Measurements from ENCODE around the gene AUTS2.

Gene AUTS2

DNA sequence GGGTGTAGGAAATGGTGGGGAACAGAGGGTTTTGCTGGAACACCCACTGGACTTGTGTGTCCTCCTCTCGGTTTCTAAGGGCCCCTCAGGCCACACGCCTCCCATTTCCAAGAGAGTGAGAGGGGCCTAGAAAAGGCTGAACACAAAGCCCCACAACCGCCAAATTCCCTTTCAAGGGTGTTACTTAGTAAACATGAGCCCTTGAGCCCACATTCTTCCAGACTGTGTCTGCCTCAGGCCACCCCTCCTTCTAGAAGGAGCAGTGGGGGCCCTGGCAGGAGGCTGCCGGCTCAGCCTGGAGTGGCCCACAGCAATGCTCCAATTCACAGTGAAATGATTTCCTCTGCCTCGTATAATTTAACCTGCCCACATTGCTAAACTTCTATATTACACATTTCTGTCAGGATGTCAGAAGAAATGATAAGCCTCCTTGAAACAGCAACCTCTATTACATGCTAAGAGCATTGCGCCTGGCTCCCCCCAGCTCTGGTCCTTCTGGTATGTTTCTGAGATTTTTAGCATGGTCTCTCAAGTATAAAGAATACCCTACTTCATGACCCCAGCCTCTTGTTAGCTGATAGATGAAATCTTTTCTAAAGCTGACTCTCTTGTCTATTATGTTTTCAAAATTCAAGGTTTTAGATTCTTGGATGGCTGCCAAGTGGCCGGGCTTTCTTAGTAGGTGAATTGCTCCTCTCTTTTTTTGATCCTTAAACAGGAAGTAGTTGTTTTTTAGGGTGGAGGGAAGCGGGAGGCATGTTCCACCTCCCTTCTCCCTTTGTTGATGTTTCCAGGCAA, 859.8 kb downstream of the AUTS2 start:
- H3K27me3 ChIP-seq (ENCODE audit: insufficient read depth, insufficient read length), result no peaks in the 10 kb centered on the region
- H3K9me3 ChIP-seq (ENCODE audit: insufficient read depth, low read length), result no peaks in the 10 kb centered on the region
- no peak for TF ChIP-seq SUZ12 (IDR thresholded peaks at IDR 0.05; ENCODE audit: extremely low read depth, insufficient read depth, insufficient read length)
- TF ChIP-seq YY1 (IDR thresholded peaks at IDR 0.05; ENCODE audit: insufficient read depth, insufficient read length), result no peak
- TF ChIP-seq ZNF274 (IDR thresholded peaks at IDR 0.05; ENCODE audit: low read depth, low read length), result no peak
- no peak for DNase-seq (ENCODE audit: low read depth, low spot score)
- peaks cover 14% of the 10 kb centered on the region for H3K4me1 ChIP-seq (ENCODE audit: insufficient read depth, insufficient read length)
- H3K36me3 ChIP-seq (ENCODE audit: insufficient read depth, insufficient read length, low read length), result no peaks in the 10 kb centered on the region
- H3K4me3 ChIP-seq (ENCODE audit: insufficient read length, low read depth), result no peak overlapping the region
- no peak overlapping the region for H3K9ac ChIP-seq (ENCODE audit: insufficient read length, low read depth)

DNA sequence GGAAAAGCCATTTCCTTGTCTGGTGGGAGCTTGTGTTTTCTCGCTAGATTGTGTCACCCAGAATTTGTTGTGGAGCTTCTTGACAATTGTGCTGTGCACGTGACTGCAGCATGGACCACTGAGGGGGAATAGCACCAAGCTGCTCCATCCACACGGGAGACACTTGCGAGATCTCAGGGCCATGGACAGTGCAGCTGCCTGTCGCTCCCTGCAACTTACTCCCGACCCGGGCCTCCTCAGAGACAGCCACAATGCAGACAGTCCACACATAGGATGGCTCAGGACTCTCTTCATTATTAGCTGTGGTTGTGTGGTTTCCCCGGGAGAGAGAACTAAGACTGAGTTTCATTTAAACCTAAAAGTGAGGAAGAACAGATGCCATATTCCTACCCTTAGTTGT, 860.5 kb downstream of the AUTS2 start:
- TF ChIP-seq YY1 (IDR thresholded peaks at IDR 0.05; ENCODE audit: insufficient read depth, insufficient read length), result no peak
- no peak for TF ChIP-seq ZNF274 (IDR thresholded peaks at IDR 0.05; ENCODE audit: low read depth, low read length)
- no peak for TF ChIP-seq SUZ12 (IDR thresholded peaks at IDR 0.05; ENCODE audit: extremely low read depth, insufficient read depth, insufficient read length)
- Histone ChIP-seq H3K4me3 (ENCODE audit: insufficient read length, low read depth) (no peak overlapping the region), H3K4me1 (ENCODE audit: insufficient read depth, insufficient read length) (peaks cover 14% of the 10 kb centered on the region), H3K27me3 (ENCODE audit: insufficient read depth, insufficient read length) (no peaks in the 10 kb centered on the region), H3K9ac (ENCODE audit: insufficient read length, low read depth) (no peak overlapping the region), H3K36me3 (ENCODE audit: insufficient read depth, insufficient read length, low read length) (no peaks in the 10 kb centered on the region), H3K9me3 (ENCODE audit: insufficient read depth, low read length) (no peaks in the 10 kb centered on the region)
- no peak for DNase-seq (ENCODE audit: low read depth, low spot score)

GRCh38 chr7:70459546-70459945, 861.3 kb downstream of the AUTS2 start:
- Histone ChIP-seq H3K4me3 (ENCODE audit: insufficient read length, low read depth) (no peak overlapping the region), H3K9ac (ENCODE audit: insufficient read length, low read depth) (no peak overlapping the region)
- TF ChIP-seq YY1 (IDR thresholded peaks at IDR 0.05; ENCODE audit: insufficient read depth, insufficient read length), result no peak

GRCh38 chr7:70460071-70460470, 861.8 kb downstream of the AUTS2 start:
- Histone ChIP-seq H3K36me3 (ENCODE audit: insufficient read depth, insufficient read length, low read length) (no peaks in the 10 kb centered on the region), H3K9ac (ENCODE audit: insufficient read length, low read depth) (no peak overlapping the region), H3K9me3 (ENCODE audit: insufficient read depth, low read length) (no peaks in the 10 kb centered on the region), H3K4me3 (ENCODE audit: insufficient read length, low read depth) (no peak overlapping the region), H3K4me1 (ENCODE audit: insufficient read depth, insufficient read length) (peaks cover 14% of the 10 kb centered on the region), H3K27me3 (ENCODE audit: insufficient read depth, insufficient read length) (no peaks in the 10 kb centered on the region)
- TF ChIP-seq YY1 (IDR thresholded peaks at IDR 0.05; ENCODE audit: insufficient read depth, insufficient read length), result no peak
- no peak for TF ChIP-seq SUZ12 (IDR thresholded peaks at IDR 0.05; ENCODE audit: extremely low read depth, insufficient read depth, insufficient read length)
- no peak for TF ChIP-seq ZNF274 (IDR thresholded peaks at IDR 0.05; ENCODE audit: low read depth, low read length)
- DNase-seq (ENCODE audit: low read depth, low spot score), result no peak

More at GRCh38 chr7:70459546-70459945, 861.3 kb downstream of the AUTS2 start:
- Histone ChIP-seq H3K36me3 (ENCODE audit: insufficient read depth, insufficient read length, low read length) (no peaks in the 10 kb centered on the region), H3K9me3 (ENCODE audit: insufficient read depth, low read length) (no peaks in the 10 kb centered on the region), H3K27me3 (ENCODE audit: insufficient read depth, insufficient read length) (no peaks in the 10 kb centered on the region), H3K4me1 (ENCODE audit: insufficient read depth, insufficient read length) (peaks cover 14% of the 10 kb centered on the region)
- DNase-seq (ENCODE audit: low read depth, low spot score), result no peak

GRCh38 chr7:70460562-70460961, 862.3 kb downstream of the AUTS2 start:
- Histone ChIP-seq H3K9me3 (ENCODE audit: insufficient read depth, low read length) (no peaks in the 10 kb centered on the region), H3K27me3 (ENCODE audit: insufficient read depth, insufficient read length) (no peaks in the 10 kb centered on the region), H3K9ac (ENCODE audit: insufficient read length, low read depth) (no peak overlapping the region), H3K4me1 (ENCODE audit: insufficient read depth, insufficient read length) (peaks cover 14% of the 10 kb centered on the region), H3K36me3 (ENCODE audit: insufficient read depth, insufficient read length, low read length) (no peaks in the 10 kb centered on the region), H3K4me3 (ENCODE audit: insufficient read length, low read depth) (no peak overlapping the region)
- TF ChIP-seq SUZ12 (IDR thresholded peaks at IDR 0.05; ENCODE audit: extremely low read depth, insufficient read depth, insufficient read length) (no peak), YY1 (IDR thresholded peaks at IDR 0.05; ENCODE audit: insufficient read depth, insufficient read length) (no peak), ZNF274 (IDR thresholded peaks at IDR 0.05; ENCODE audit: low read depth, low read length) (no peak)
- DNase-seq (ENCODE audit: low read depth, low spot score), result no peak

GRCh38 chr7:70463352-70463938, 865.2 kb downstream of the AUTS2 start:
- Histone ChIP-seq H3K4me1 (ENCODE audit: insufficient read depth, insufficient read length) (peaks cover 12% of the 10 kb centered on the region), H3K9me3 (ENCODE audit: insufficient read depth, low read length) (no peaks in the 10 kb centered on the region), H3K36me3 (ENCODE audit: insufficient read depth, insufficient read length, low read length) (no peaks in the 10 kb centered on the region), H3K9ac (ENCODE audit: insufficient read length, low read depth) (no peak overlapping the region), H3K27me3 (ENCODE audit: insufficient read depth, insufficient read length) (no peaks in the 10 kb centered on the region), H3K4me3 (ENCODE audit: insufficient read length, low read depth) (no peak overlapping the region)
- TF ChIP-seq SUZ12 (IDR thresholded peaks at IDR 0.05; ENCODE audit: extremely low read depth, insufficient read depth, insufficient read length) (no peak), YY1 (IDR thresholded peaks at IDR 0.05; ENCODE audit: insufficient read depth, insufficient read length) (no peak), ZNF274 (IDR thresholded peaks at IDR 0.05; ENCODE audit: low read depth, low read length) (no peak)
- no peak for DNase-seq (ENCODE audit: low read depth, low spot score)

- H3K9ac ChIP-seq (ENCODE audit: insufficient read length, low read depth), result no peak overlapping the region
- no peaks in the 10 kb centered on the region for H3K4me1 ChIP-seq (ENCODE audit: insufficient read depth, insufficient read length)
- H3K4me3 ChIP-seq (ENCODE audit: insufficient read length, low read depth), result no peak overlapping the region
- no peak for TF ChIP-seq YY1 (IDR thresholded peaks at IDR 0.05; ENCODE audit: insufficient read depth, insufficient read length)
- TF ChIP-seq ZNF274 (IDR thresholded peaks at IDR 0.05; ENCODE audit: low read depth, low read length), result no peak
- no peak for TF ChIP-seq SUZ12 (IDR thresholded peaks at IDR 0.05; ENCODE audit: extremely low read depth, insufficient read depth, insufficient read length)
- H3K9me3 ChIP-seq (ENCODE audit: insufficient read depth, low read length), result no peaks in the 10 kb centered on the region
- no peaks in the 10 kb centered on the region for H3K36me3 ChIP-seq (ENCODE audit: insufficient read depth, insufficient read length, low read length)
- no peak for DNase-seq (ENCODE audit: low read depth, low spot score)
- no peaks in the 10 kb centered on the region for H3K27me3 ChIP-seq (ENCODE audit: insufficient read depth, insufficient read length)
Observed at GRCh38 chr7:70466725-70467364, 868.6 kb downstream of the AUTS2 start.
